Glomerular endothelial cell (primary cell): Measurements from ENCODE around the gene APOL2. TPM values are rescaled to one million over a fixed set of nuclear protein-coding genes. Genes with fewer than 3 reads are reported as not detected.
"Not testable (repeated sequence)": the region's sequence is repeated elsewhere in the genome, so short reads cannot be mapped to it uniquely, and the experiment has no call there.

ENCODE experiments used
- DNase-seq: peaks from one replicate; pipeline ENCODE4 v3.0.0-alpha.2; 2011; ENCODE audit warnings: low read depth, low spot score; ENCODE audit errors: extremely low read depth
- total RNA-seq: library from RNA; depleted of rRNA; stranded (reverse); fragments of >200 nt; gene quantifications from 2 replicates; pipeline ENCODE4 v1.2.3, GENCODE V29; 2015

APOL2 gene
- total RNA-seq, 1 donor from 2014 or later, result 87.6 TPM

DNA sequence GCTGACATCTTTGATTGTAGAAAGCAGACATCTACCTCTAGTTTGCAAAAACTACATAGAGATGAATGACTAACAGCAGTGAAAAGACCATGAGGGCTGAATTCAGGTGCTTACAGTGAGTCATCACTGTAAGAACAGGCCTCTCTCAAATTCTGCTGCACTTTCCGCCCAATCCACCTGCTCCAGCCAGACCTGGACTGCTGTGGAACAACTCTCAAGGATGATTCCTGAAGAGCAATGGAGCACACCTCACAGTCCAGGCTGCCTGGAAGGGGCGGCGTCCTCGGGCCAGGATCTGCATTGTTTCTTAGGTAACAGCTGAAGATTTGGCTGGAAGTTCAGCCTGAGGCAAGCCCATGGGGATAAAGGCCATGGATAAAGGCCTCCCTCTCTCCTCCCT, 15.1 kb downstream of the APOL2 start:
- no peak for DNase-seq

DNA sequence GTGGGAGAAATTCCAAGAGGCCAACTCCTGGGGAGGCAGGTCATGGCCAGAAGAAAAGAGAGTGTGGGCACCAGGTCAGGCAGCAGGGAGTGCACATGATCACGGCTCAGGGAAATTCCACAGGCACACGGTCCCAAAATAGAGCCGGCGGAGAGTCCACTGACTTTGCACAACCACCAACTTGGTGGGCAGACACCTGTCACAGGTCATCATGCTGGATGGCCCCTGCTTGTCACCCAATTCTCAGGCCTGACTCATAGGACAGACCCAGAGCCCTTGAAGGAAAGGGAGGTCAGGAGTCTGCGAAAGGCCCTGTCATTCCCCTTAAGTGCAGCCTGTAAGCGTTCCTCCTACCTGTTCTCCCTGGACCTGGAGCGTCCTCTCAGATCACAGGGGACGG, 15.8 kb downstream of the APOL2 start:
- DNase-seq, result no peak

DNA sequence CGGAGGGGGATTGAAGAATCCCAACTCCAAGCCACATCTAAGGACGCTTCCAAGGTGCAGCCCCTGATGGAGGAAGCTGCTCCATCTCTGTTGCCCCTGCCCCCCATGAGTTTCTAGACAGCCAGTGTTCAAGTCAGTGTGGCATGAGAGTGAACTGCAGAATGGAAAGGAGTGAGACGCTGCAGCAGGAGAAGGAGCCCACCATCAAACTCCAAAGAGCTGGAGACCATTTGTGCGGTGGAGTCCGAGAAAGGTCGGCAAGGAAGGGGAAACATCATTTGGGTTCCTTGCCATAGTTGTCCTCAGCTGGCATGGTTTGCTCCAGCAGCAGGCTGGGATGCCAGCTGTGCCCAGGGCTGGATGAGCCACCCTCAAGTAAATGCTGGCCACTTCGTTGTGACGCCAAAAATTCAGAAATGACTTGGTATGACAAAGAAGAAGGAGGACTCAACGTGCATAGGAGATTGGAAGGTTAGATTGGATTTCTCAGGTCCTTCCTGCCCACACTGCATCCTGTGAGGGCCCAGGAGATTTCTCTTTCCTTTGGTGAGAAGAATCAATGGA, 16.4 kb downstream of the APOL2 start:
- no peak for DNase-seq

DNA sequence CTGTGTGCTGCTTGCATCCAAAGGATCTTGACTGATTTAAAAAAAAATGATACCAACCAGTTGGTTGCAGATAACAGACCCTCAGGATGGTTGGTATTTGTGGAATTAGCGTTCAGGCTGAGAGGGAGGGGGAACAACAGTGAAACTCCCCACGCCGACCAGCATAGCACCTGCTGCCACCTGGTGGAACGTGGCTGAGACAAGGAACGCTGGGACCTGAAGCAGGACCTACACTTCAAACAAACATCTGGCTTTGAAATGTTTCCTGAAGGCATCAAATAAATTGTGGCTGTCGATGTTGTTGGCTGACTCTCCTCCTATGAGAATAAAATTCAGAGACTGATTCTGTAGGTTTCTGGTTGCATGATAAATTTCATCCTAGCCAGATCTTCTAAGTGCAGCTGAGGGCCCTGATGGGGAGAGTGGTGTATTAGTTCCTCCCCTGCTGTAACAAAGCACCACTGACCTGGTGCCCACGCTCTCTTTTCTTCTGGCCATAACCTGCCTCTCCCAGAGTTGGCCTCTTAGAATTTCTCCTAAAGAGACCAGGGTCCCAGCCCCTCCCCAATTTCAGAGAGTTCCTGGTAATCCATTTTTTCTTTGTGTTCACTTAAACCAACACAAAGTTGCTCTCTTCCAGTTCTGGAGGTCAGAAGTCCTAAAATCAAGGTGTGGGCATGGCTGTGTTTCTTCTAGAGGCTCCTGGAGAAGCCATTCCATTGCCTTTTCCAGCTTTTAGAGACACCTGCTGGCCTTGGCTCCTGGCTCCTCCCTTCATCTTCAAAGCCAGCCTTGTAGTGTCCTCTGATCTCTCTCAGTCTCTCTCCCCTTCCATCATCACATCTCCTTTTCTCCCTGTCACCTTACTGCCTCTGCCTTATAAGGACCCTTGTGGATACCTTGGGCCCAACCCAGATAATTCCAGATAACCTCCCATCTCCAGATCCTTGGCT, 17.3 kb downstream of the APOL2 start:
- DNase-seq, result no peak

DNA sequence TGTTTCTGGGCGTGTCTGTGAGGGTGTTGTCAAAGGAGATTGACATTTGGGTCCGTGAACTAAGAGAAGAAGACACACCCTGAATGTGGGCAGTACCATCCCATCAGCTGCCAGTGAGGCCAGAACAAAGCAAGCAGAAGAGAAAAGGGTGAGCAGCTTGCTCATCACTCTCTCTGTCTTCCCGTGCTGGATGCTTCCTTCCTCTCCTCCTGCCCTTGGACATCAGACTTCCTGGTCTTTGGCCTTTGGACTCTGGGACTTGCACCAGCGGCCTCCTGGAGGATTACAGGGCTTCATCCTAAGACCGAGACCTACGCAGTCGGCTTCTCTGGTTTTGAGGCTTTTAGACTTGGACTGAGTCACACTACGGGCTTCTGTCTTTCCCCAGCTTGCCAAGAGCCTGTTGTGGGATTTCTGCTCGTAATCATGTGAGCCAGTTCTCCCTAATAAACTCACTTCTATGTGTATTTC, 18.8 kb downstream of the APOL2 start:
- DNase-seq, result no peak

DNA sequence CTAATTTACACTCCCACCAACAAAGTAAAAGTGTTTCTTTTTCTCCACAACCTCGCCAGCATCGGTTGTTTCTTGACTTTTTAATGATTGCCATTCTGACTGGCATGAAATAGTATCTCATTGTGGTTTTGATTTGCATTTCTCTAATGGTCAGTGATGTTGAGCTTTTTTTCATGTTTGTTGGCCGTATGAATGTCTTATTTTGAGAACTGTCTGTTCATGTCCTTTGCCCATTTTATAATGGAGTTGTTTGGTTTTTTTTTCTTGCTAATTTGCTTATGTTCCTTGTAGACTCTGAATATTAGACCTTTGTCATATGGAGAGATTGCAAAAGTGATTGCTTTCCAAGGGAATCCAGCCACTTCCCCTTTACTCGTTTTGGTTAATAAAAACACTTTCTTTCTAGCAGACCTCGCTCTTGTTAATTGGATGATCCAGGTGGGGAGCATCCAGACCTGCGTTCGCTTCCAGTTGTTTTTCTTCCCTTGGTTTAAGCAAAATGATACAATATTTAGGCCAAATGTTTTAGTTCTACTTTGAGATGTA, 20.6 kb downstream of the APOL2 start:
- no peak for DNase-seq

DNA sequence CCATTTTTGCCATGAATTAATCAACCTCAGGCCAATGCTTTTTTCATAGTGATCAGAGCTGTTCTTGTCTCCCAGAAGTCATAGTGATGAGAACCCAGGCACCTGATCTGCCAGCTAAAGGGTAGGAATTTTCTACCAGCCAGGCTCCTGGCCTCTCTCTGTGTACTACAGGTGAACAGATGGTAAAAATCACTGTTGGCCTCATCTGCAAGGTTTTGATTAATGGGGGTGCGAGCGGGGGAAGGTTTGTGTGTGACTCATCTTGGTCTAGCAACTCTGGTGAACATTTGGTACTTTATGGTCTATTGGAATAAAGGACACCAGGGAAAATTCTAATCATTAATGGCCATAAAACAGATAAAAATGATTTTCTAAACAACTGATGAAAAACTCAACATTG, 23.3 kb downstream of the APOL2 start:
- no peak for DNase-seq

DNA sequence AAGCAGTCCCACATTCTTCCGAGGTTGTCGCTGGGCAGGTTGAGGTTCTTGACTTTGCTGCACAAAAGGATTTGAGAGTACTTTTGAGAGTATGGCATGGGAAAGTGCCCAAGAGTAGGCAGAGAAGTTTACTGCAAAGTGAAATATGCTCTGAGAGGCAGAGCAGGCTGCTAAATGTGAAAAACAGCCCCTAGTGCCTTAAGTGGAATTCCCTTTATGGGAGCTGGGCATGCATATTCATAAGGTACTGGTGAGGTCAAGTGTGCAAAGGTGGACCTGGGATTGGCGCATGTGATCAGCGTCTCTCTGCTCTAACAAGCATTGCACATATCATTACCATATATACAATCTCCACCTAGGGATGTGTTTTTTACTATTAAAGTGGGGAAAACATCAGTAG, 25.7 kb downstream of the APOL2 start:
- no peak for DNase-seq

DNA sequence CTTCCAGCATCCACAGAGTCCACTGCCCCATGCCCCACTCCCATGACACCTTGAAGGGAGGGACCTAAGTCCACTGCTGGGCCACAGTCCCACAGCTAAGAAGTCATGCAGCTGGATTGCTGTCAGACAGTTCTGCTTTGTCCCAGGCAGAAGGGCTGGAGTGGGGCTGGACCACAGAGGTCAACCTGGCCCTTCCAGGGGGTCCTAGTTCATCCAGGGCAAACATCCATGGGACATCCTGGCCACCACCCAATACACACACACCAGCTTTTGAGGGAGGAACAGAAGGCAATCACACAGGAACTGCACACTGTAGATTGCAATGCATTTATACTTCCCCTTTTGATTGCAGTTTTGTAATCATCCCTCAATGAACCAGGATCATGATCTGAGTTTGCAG, 26.4 kb downstream of the APOL2 start:
- no peak for DNase-seq

DNA sequence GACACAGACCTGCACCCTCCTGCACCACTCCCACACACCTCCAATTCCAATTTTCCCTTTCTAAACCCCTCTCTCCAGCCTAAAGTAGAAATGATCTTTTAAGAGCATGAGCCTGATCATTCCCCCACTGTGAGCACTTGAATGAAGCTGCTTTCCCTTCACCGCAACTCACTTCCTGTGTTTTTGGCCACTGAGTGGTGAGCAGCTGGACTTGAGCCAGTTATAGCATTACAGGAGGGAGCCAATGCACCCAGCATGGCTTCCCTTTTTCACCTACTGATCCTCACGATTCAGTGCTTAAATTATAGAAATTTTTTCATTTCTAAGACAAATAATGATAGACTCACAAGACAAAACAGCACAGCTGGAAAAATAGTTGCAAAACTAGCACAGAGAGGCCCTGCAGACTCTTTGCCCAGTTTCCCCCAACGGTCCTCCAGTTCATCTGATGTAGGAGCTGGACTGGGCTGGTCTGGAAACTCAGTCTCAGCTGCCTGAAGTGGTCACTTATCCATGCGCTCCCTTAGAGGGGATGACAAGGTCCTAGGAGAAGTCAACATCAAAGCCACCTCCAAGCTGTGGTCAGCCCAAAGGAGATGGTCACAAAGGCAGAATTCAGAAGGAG, 28.0 kb downstream of the APOL2 start:
- no peak for DNase-seq

DNA sequence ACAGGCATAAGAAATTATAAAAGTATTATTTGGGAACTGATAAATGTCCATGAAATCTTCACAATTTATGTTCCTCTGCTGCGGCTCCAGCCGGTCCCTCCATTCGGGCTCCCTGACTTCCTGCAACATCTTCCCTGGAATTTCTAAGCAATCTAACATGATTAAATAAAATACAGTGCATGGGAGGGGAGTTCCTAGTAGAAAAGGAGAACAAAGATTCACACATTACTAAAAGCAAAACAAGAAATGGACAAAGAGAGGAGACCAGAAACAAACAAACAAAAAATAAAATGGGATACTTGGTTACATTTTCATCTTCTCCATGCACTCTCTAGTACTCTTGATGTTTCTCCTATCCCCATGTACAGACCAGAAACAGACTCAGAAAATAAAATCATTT, 29.1 kb downstream of the APOL2 start:
- no peak for DNase-seq

DNA sequence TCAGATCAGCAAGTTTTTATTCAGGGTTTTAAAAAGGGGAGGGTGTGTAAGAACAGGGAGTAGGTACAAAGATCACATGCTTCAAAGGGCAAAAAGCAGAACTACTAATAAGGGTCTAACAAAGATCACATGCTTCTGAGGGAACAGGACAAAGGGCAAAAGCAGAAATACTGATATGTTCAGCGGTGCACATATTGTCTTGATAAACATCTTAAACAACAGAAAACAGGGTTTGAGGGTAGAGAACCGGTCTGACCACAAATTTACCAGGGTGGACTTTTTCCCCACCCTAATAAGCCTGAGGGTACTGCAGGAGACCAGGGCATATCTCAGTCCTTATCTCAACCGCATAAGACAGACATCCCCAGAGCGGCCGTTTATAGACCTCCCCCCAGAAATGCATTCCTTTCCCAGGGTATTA, 29.8 kb downstream of the APOL2 start:
- not testable (repeated sequence) for DNase-seq

DNA sequence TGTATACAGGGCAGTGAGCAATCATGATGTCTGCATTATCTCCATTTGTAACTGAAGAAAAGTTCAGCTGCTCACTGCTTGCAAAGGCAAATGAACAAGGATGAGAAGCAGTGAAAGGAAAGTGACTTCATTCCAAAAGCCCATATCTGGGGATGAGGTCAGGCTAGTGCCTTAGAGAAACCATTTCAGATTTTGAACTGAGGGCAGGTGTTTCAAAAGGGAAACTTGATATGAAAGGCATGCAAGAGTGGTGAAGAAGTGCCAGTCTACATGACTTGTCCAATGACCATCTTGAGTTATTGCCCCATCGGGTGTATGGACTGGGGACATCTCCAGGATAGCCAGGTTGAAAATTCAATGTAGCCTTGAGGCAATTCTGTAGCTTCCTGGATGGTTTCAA, 30.4 kb downstream of the APOL2 start:
- no peak for DNase-seq

DNA sequence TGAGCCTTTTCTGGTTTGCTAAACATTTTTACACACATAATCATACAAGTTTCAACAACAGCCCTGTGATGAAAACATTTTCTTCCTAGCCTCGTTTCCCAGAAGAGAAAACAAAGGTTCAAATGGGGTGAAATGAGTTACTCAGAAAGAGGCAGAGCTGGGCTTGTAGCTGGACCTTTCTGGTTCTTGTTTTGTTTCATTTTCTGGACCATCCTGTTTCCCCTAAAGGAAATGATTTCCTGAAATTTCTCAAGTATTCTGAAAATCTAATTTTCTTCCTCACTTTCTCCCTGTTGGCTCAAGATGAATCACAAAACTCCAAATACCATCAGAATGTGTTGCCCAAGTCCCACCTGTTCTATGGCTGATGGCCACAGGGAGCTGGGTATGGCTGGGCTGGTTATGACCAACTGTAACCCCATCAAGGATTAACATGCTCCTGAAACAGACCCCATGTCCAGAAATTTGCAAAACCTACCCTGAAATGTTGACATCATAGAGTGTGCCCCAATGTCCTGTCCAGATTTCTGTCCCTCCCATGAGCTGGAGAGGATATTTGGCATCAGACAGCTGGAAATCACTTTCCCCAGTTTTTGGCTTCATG, 31.1 kb downstream of the APOL2 start:
- no peak for DNase-seq

DNA sequence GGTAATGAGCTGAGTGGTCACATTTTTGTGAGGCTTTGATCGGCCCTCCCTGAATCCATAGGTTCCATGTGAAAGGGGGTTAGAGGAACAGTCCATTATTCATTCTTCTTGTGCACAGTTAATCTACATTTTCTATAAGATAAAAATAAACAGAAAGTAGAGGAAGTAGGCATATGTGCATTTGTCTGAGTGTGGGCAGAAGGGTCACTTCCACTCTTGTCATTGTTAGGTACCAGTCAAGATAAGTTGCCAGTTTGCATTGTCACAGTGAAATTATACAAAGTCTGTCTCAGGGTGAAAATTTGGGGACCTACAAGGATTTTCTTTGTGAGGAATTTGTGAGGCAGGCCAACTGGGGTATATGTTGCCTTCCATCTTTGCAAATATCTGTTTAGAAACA, 33.1 kb downstream of the APOL2 start:
- no peak for DNase-seq

DNA sequence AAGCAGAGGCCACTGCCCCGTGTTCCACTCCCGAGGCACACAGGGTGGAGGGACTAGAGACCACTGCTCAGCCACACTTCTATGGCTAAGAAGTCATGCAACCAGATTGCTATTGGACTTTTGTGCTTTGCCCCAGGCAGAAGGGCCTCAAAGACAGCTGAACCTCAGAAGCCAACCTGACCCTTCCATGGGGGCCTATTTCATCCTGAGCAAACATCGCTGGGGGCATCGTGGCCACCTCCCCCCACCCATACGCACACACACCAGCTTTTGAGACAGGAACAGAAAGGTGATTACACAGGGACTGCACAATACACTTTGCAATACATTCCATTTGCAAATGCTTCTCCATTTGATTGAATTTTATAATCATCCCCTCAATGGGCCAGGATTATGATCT, 33.8 kb downstream of the APOL2 start:
- not testable (repeated sequence) for DNase-seq

DNA sequence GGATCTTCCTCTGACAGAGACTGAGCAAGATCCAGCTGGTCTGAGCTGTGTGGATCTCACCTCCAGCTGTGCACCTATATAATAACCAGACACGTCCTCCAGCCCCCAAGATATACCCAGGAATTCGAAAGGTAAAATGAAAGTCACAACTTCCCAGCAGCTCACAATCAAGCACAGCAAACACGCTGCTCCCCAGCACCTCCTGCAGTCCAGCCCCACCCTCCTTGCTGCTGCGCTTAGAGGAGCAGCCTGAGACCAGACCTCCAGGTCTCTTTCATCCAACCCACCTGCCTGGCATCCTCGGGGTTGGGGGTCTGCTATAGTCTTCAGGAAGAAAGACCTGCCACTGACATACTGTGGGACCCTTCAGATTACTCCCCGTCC, 34.7 kb downstream of the APOL2 start:
- DNase-seq, result no peak

DNA sequence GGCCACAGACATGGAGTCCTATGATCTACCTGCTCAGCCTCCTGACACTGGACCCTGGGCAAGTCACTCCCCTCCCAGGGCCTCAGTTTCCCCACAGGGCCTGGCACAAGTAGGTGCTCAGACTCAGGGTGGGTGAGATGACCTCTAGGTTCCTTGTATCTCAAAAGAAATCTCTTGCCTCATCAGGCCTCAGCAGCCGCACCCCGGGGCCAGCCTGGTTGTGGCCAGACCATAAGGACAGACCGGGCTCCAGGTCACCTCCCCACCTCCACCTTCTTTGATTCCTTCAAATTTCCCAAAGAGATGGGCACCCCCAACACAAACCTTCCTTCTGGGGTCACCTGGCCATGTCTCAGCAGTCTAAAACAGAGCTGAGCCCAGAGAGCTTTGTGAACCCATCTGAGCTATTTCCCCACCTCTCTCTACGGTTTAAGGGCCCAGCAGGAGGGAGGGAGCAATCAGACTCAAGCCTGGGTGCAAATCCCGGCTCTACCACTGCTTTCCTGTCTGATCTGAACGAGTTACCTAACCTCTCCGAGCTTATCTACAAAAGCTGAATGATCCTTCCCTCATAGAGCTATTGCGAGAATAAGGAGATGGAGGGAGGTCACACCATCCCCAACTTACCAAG, 35.2 kb downstream of the APOL2 start:
- DNase-seq, result no peak

DNA sequence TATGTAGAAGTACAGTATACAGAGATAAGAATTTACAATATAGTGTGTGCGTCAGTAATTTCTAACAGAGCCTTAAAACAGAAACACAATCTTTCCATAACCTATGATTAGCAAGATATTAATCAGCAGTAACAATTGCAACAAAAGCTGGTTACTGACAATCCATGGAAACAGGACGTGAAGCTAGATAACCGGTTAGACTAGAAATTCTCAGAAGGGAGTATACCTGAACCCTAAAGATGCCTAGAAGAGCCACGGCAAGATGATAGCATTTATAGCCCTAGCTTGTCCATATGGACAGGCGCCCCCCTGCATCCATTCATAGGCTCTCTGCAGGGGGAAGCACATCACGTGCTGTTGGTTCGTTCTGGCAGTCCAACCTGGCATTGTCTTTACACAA, 35.9 kb downstream of the APOL2 start:
- DNase-seq, result not testable (repeated sequence)

DNA sequence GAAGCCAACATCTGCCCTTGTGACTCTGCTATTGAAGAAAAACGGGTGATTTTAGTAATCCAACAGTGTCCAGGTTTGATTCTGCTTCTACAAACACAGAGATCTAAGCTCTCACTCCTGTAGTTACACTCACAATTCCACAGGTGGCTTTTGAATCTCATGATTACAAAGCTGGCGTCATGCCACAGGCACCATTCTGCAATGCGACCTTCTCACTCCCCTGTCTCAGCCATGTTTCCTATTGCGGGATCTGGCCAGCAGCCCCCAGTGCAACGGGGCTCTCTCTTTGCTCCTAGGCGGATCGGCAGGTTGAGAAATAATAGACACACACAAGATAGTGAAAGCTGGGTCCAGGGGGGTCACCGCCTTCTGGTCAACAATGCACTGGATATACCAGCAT, 36.4 kb downstream of the APOL2 start:
- DNase-seq, result not testable (repeated sequence)
